Uterus (tissue), 2 donors: ENCODE measurements around the gene UCK1.

Source experiments
- CTCF ChIP-seq, 4 experiments: fragments of 200-600 bp in 2 of 4; fragments of 450-650 bp in 2 of 4; sonication (generic) in 2 of 4; IDR thresholded peaks; one replicate each; pipeline ENCODE4 v1.5.1; 2016 to 2019; ENCODE audit warnings: antibody characterized with exemption in 4 of 4, mild to moderate bottlenecking in 2 of 4, moderate library complexity in 1 of 4
- POLR2A ChIP-seq, 2 donors: fragments of 450-650 bp; IDR thresholded peaks; one replicate each; pipeline ENCODE4 v1.6.1; 2016; ENCODE audit warnings: antibody characterized with exemption in 2 of 2, mild to moderate bottlenecking in 1 of 2, moderate library complexity in 1 of 2

GRCh38 chr9:131477367-131477766, 53.7 kb downstream of the UCK1 start:
- no peak for TF ChIP-seq CTCF (IDR thresholded peaks at IDR 0.05)
- TF ChIP-seq POLR2A (IDR thresholded peaks at IDR 0.05) = no peak
